Upper lobe of right lung (tissue), 1 donor: ENCODE measurements around the gene ZDHHC16. TPM values are rescaled to one million over a fixed set of nuclear protein-coding genes. Genes with fewer than 3 reads are reported as not detected.
A peak's percentile ranks its signal among the peaks of the same experiment; 100 is the strongest.
"Not testable (repeated sequence)": the region's sequence is repeated elsewhere in the genome, so short reads cannot be mapped to it uniquely, and the experiment has no call there.

Source experiments
- ATAC-seq: fragments of 200-7000 bp; cut with Tn5 transposase; one replicate; pipeline ENCODE4 v1.9.1; 2020; ENCODE audit warnings: mild to moderate bottlenecking, moderate library complexity
- DNase-seq: peaks from one replicate; pipeline ENCODE4 v3.0.0-alpha.2; 2020
- H3K27ac ChIP-seq: fragments of 200-600 bp; one replicate; pipeline ENCODE4 v1.8.0; 2022
- H3K27me3 ChIP-seq: fragments of 200-600 bp; one replicate; pipeline ENCODE4 v1.8.0; 2022; ENCODE audit warnings: mild to moderate bottlenecking
- H3K36me3 ChIP-seq: fragments of 200-600 bp; one replicate; pipeline ENCODE4 v1.8.0; 2022
- H3K4me1 ChIP-seq: fragments of 200-600 bp; one replicate; pipeline ENCODE4 v1.8.0; 2022
- H3K4me3 ChIP-seq: fragments of 200-600 bp; one replicate; pipeline ENCODE4 v1.8.0; 2022; ENCODE audit warnings: mild to moderate bottlenecking
- H3K9me3 ChIP-seq: fragments of 200-600 bp; one replicate; pipeline ENCODE4 v1.8.0; 2022
- CTCF ChIP-seq: fragments of 200-600 bp; IDR thresholded peaks from one replicate; pipeline ENCODE4 v1.8.0; 2022; ENCODE audit warnings: antibody characterized with exemption
- intact Hi-C: fragments of 100-400 bp; cut with DNase I; formaldehyde crosslinking; loops from one replicate; pipeline ENCODE4 v1.11.0; 2022
- total RNA-seq: library from RNA; stranded (reverse); fragmentation: NEBNext Ultra II Directional; extraction: Animal tissue kit (Norgen Biotek cat#: 25700); gene quantifications from one replicate; pipeline ENCODE4 v1.2.1, GENCODE V29; 2021
- donor health status: DM: no; HTN: yes; CAD: no; lungs with severe emphysema.

ZDHHC16 gene
- total RNA-seq, 1 donor from 2014 or later = 63.2 TPM

DNA sequence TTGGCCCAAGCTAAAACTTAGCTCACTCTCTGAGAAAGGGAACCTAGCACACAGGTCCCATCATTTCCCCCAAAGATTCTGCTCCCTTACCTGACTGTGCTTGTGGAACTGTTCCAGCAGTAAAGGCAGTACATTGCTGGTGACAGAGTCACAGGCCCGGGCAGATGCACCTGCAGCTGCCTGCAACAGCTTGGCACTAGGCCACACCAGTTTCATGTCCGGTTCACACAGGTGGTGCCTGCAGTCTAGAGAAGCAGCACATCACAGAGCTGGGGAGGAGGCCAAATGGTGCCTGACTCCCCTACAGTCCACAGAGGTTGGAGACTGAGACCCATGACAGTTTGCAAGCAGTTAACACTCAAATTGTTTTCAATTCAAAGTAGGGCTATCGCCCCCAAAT is 22.2 kb downstream of the ZDHHC16 start:
- peaks cover 99% of the 10 kb centered on the region for H3K36me3 ChIP-seq
- H3K27ac ChIP-seq = peak overlapping the region; percentile 49
- DNase-seq = no peak
- H3K4me3 ChIP-seq = no peak overlapping the region
- H3K27me3 ChIP-seq = no peaks in the 10 kb centered on the region
- no peaks in the 10 kb centered on the region for H3K9me3 ChIP-seq
- ATAC-seq = no peak
- no peak for TF ChIP-seq CTCF
- peaks cover 6% of the 10 kb centered on the region for H3K4me1 ChIP-seq
- intact Hi-C loops = no loop called here

DNA sequence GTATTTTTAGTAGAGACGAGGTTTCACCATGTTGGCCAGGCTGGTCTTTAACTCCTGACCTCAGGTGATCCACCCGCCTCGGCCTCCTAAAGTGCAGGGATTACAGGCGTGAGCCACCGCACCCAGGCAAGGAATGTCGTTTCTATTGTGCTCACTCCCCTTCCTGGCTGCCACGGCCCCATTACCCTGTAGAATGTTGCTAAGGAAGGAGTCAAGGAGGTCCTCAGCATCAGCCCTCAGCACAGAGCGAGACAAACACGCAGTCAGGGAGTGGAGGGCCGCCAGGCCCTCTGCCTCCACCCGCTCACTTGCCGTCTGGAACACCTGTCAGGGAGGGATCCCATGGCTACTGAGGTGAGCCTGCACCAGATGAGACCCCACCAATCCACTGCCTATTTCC is 22.8 kb downstream of the ZDHHC16 start:
- intact Hi-C loops, H3K27me3 ChIP-seq, H3K4me3 ChIP-seq, H3K4me1 ChIP-seq, H3K9me3 ChIP-seq: not testable (repeated sequence)
- Histone ChIP-seq H3K36me3 (peaks cover 99% of the 10 kb centered on the region), H3K27ac (peak overlapping the region; percentile 49)
- DNase-seq = peak; percentile 80
- peak; percentile 92 for ATAC-seq

GRCh38 chr10:97474918-97475317 is 28.9 kb downstream of the ZDHHC16 start:
- ATAC-seq = no peak
- no peak for DNase-seq
- Histone ChIP-seq H3K36me3 (peaks cover 97% of the 10 kb centered on the region), H3K27me3 (no peaks in the 10 kb centered on the region), H3K4me1 (peaks cover 18% of the 10 kb centered on the region), H3K27ac (no peak overlapping the region), H3K4me3 (no peak overlapping the region), H3K9me3 (no peaks in the 10 kb centered on the region)
- intact Hi-C loops = no loop called here
- TF ChIP-seq CTCF = no peak

DNA sequence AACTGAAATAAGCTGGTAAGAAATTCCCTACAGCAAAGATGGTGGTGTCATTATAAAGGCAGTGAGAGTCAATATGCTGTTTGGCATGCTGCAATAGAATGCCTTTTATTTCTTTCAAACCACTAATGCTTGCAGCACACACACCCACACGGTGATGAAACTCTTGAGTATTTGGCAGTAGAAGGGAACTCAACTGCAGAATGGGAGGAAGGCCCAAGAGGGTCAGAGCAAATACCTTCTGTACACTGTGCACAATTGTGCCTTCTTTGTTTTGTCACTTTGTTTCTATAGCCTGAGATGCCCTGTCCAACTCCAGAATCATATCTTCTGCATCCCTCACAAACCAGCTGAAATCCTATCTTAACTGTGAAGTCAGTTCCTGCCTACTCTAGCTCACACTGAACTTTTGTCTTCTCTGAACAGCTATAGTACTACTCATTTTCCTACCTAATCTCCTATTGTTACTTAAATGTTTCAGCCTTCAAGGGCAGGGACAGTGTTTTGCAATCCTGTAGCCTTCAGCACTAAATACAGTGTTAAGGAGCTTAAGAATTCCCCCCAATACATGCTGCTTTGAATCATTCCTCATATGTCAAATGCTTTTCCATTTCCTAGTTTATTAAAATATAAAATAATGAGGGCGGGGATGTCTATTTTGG is 30.1 kb downstream of the ZDHHC16 start:
- ATAC-seq = peak; percentile 94
- Histone ChIP-seq H3K27me3 (no peaks in the 10 kb centered on the region), H3K4me1 (peaks cover 24% of the 10 kb centered on the region), H3K27ac (no peak overlapping the region), H3K9me3 (no peaks in the 10 kb centered on the region), H3K36me3 (peaks cover 97% of the 10 kb centered on the region), H3K4me3 (no peak overlapping the region)
- intact Hi-C loops = no loop called here
- no peak for DNase-seq
- TF ChIP-seq CTCF = no peak

GRCh38 chr10:97479410-97479809 is 33.4 kb downstream of the ZDHHC16 start:
- DNase-seq, H3K9me3 ChIP-seq, intact Hi-C loops, ATAC-seq, H3K4me3 ChIP-seq, H3K27ac ChIP-seq, H3K27me3 ChIP-seq: not testable (repeated sequence)
- Histone ChIP-seq H3K36me3 (peaks cover 77% of the 10 kb centered on the region), H3K4me1 (peaks cover 31% of the 10 kb centered on the region)

- Histone ChIP-seq H3K27ac (no peak overlapping the region), H3K4me3 (no peak overlapping the region), H3K36me3 (peaks cover 72% of the 10 kb centered on the region), H3K27me3 (no peaks in the 10 kb centered on the region), H3K4me1 (peaks cover 31% of the 10 kb centered on the region), H3K9me3 (no peaks in the 10 kb centered on the region)
- ATAC-seq (no peak), DNase-seq (no peak)
- intact Hi-C loops = no loop called here
- TF ChIP-seq CTCF = no peak
Observed at GRCh38 chr10:97479939-97480338, 34.0 kb downstream of the ZDHHC16 start.

- intact Hi-C loops = no loop called here
- no peaks in the 10 kb centered on the region for H3K27me3 ChIP-seq
- peaks cover 20% of the 10 kb centered on the region for H3K4me1 ChIP-seq
- TF ChIP-seq CTCF = no peak
- peaks cover 61% of the 10 kb centered on the region for H3K36me3 ChIP-seq
- DNase-seq (no peak), ATAC-seq (peak; percentile 84)
- H3K4me3 ChIP-seq = no peak overlapping the region
- H3K27ac ChIP-seq = no peak overlapping the region
- H3K9me3 ChIP-seq = no peaks in the 10 kb centered on the region
Observed at GRCh38 chr10:97481071-97481470, 35.1 kb downstream of the ZDHHC16 start.
